Measurements from ENCODE around the gene DAGLA. TPM values are rescaled to one million over a fixed set of nuclear protein-coding genes. Genes with fewer than 3 reads are reported as not detected.

The DAGLA gene
- total RNA-seq, 1 experiment from 2014 or later, result 1.4 TPM

- no peak for DNase-seq (ENCODE audit: low spot score)
- in situ Hi-C loops (cut with HindIII; ENCODE audit: low sequenced_read_pairs), result no loop called here
These were observed 8.4 kb downstream of the DAGLA start for GRCh38 chr11:61688365-61689163.

DNA sequence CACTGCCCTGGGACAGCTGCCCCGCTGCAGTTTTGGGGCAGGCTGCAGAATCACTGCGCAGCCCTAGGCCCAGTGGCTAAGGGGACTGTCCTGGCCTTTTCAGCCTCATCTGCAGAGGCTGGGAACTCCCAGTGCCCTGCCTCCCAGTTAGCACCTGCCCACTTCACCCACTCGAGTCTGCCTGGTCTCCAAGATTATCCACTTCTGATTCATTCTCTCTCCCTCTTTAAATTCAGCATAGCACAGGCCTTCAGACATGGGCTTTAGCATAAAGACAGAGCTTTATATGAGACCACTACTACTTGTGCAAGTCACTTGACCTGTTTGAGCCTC is 8.9 kb downstream of the DAGLA start:
- in situ Hi-C loops (cut with HindIII; ENCODE audit: low sequenced_read_pairs), result no loop called here
- no peak for DNase-seq (ENCODE audit: low spot score)

- no peak for DNase-seq (ENCODE audit: low spot score)
- in situ Hi-C loops (cut with HindIII; ENCODE audit: low sequenced_read_pairs), result no loop called here
These were observed 10.7 kb downstream of the DAGLA start for GRCh38 chr11:61690706-61691379.

- no peak for DNase-seq (ENCODE audit: low spot score)
- in situ Hi-C loops (cut with HindIII; ENCODE audit: low sequenced_read_pairs), result no loop called here
These were observed 11.4 kb downstream of the DAGLA start for GRCh38 chr11:61691380-61692156.

DNA sequence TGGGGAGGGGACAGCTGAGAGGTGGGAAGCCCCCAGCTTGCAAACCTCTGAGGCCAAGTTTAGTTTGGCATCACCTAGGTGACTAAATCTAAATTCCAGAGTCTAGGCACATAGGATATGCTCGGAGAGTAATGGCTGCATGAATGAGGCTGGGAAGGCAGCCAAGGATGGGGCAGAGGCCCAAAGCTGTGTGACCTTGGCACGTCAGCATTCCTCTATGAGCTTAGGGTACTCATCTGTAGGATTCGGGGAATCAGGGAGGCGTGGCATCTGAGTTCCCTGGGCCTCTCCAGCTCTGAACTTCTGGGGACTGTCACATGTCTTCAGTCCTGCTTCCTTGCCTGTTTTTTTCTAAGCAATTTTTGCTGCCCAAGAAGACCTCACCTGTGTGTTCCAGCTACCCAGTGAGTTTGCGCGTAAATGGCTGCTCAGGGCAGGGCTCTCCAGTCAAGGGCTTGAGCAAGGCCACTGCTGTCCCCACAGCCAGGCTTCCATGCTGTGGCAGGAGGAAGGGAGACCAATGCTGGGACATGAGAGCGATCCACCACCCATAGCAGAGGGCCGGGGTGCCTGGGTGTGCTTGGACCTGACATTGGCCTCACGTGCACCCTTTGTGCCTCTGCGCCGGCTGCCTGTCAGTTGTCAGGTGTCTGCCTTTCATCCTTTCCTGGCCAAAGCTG is 13.9 kb downstream of the DAGLA start:
- in situ Hi-C loops (cut with HindIII; ENCODE audit: low sequenced_read_pairs), result no loop called here
- no peak for DNase-seq (ENCODE audit: low spot score)

- in situ Hi-C loops (cut with HindIII; ENCODE audit: low sequenced_read_pairs), result no loop called here
- no peak for DNase-seq (ENCODE audit: low spot score)
These were observed 14.4 kb downstream of the DAGLA start for GRCh38 chr11:61694602-61694939.

- in situ Hi-C loops (cut with HindIII; ENCODE audit: low sequenced_read_pairs), result no loop called here
- DNase-seq (ENCODE audit: low spot score), result peak; percentile 89
These were observed 14.9 kb downstream of the DAGLA start for GRCh38 chr11:61694946-61695706.

DNA sequence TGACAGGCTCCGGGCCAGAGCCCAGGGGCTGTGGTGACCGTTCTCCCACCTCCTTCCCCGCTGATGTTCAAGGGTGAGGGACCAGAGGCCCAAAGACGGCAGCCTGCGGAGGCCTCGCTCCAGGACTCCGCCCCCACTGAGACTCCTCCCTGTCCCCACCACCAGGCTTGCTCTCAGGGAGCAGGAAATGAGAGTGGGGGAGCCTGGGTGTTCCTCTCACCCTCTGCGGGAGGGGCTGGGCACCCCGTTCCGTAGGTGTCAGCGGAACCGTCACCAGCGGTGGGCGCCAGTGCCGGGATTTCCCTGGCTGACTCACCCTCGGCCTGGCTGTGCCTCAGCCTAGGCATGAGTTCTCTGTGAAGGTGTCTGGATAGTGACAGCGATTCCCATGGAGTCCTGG is 15.7 kb downstream of the DAGLA start:
- in situ Hi-C loops (cut with HindIII; ENCODE audit: low sequenced_read_pairs), result no loop called here
- no peak for DNase-seq (ENCODE audit: low spot score)

DNA sequence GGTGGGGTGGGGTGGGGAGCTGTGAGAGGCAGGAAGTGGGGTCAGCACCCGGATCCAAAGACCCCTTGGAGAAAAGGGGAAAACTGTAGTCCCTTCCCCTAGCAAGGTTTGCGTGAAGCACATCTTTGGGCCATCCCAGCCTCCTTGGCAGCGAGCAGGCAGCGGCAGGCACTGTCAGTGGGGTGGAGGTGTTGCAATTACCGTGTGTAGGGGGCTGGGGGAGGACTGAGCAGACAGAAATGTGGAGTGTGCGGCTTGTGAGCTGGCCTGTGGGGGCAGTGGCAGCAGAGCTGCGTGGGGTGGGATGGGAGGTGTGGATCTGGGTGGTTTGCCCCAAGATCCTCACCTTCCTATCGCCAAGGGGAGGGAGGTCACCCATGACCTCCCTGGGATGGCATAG is 16.4 kb downstream of the DAGLA start:
- no peak for DNase-seq (ENCODE audit: low spot score)
- in situ Hi-C loops (cut with HindIII; ENCODE audit: low sequenced_read_pairs), result no loop called here

DNA sequence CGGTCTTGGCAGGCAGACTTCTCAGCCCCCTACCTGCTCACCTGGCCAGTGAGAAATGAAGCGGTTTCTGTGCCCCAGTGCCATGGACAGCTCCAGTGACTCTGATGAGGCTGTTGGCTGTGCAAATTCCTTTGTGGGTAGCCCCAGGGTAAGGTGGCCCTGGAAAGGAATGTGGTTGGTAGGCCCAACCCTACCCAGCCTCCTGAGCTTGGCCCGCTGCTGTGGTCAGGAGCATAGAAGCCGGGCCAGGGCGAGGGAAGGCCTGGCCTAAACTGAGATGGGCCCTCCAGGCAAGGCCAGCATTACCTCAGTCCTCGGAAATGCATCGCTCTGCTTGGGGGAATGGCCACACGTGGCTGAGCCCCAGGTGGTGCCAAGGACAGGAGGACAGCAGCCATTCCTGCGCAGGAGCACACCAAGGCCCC is 16.9 kb downstream of the DAGLA start:
- no peak for DNase-seq (ENCODE audit: low spot score)
- in situ Hi-C loops (cut with HindIII; ENCODE audit: low sequenced_read_pairs), result no loop called here

DNA sequence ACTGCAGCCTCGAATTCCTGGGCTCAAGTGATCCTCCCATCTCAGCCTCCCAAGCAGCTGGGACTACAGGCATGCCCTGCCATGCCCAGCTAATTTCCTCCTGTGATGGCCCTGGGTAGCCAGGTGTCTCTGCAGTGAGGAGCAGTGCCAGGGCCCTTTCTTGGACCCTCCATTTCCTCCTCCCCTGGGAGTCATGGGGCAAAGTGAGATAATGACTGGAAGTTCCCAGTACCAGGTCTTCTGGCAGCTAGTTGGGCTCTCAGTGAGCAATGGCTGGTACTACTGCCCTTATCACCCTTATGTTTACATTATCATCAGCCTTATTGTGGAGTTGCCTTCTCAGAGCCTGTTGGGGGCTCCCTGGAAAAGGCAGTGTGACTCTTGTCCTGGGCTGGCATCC is 17.6 kb downstream of the DAGLA start:
- in situ Hi-C loops (cut with HindIII; ENCODE audit: low sequenced_read_pairs), result no loop called here
- no peak for DNase-seq (ENCODE audit: low spot score)

DNA sequence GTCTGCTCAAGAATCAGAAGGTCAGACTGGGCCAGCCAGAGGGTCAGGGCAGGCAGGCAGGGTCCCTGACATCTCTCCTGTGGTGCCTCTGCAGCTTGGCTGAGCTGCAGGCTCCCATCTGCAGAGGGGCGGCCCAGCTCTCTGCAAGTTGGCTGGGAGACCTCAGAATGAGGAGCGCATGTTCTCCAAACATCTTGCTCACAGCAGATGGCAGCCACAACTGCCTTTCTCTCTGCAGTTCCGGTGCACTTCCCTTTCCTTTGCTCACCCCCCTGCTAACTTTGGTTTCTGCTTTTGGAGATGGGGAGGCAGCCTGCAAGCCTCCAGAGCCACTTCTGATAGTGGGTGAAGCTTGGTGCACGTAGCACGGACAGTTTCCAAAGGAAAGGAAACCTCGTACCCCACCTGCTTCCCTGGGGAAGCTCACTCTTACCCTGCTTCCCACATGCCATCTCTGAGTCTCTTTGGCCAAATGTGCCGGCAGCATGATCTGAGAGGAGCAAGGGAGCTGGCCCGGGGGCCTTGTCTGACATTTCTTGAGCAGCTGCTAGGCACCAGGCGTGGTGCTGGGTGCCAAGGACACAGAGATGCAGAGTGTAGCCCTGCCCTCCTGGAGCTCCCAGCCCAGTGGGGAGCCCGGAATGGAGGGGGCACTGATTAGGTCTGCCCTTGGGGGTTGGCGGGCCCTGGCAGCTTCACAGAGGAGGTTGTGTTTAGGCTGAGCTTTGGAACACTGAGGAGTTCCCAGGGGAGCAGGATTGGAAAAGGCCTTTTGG is 18.2 kb downstream of the DAGLA start:
- in situ Hi-C loops (cut with HindIII; ENCODE audit: low sequenced_read_pairs), result no loop called here
- DNase-seq (ENCODE audit: low spot score), result no peak

- in situ Hi-C loops (cut with HindIII; ENCODE audit: low sequenced_read_pairs), result no loop called here
These were observed 19.6 kb downstream of the DAGLA start for GRCh38 chr11:61699737-61700160.

DNA sequence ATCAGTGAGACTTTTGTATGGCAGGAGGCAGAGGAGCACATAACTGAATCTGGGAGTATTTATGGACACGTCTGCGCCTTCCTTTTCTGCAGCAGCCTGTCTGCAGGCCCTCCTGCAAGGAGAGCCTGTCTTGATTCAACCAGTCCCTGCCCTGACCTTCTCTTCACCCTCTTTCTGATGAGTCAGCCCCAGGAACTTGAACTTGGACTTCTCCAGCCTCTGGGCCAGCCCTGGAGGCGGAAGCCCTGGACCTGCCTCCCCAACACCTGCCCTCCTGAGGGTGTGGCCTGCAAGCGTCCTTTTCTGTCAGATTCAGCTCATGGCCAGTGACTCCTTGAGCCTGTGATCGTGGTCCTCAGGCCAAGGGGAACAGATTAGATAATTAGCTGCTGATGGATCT is 20.0 kb downstream of the DAGLA start:
- DNase-seq (ENCODE audit: low spot score), result no peak
- in situ Hi-C loops (cut with HindIII; ENCODE audit: low sequenced_read_pairs), result no loop called here

More at GRCh38 chr11:61699737-61700160, 19.6 kb downstream of the DAGLA start:
- no peak for DNase-seq (ENCODE audit: low spot score)

- in situ Hi-C loops (cut with HindIII; ENCODE audit: low sequenced_read_pairs), result no loop called here
- no peak for DNase-seq (ENCODE audit: low spot score)
These were observed 20.5 kb downstream of the DAGLA start for GRCh38 chr11:61700720-61701119.

GRCh38 chr11:61701242-61701886 is 21.2 kb downstream of the DAGLA start:
- in situ Hi-C loops (cut with HindIII; ENCODE audit: low sequenced_read_pairs), result no loop called here
- DNase-seq (ENCODE audit: low spot score), result no peak

- DNase-seq (ENCODE audit: low spot score), result no peak
- in situ Hi-C loops (cut with HindIII; ENCODE audit: low sequenced_read_pairs), result no loop called here
These were observed 22.6 kb downstream of the DAGLA start for GRCh38 chr11:61702701-61703312.

Measured in G401 (cell line).